Breast epithelium (tissue), 3 donors: ENCODE measurements around the gene ANKRA2.

Experiments
- CTCF ChIP-seq, 3 donors: fragments of 450-650 bp; IDR thresholded peaks; one replicate each; pipeline ENCODE4 v1.5.1; 2016 to 2017; ENCODE audit warnings: antibody characterized with exemption in 3 of 3, mild to moderate bottlenecking in 3 of 3, moderate library complexity in 3 of 3
- POLR2A ChIP-seq: fragments of 450-650 bp; IDR thresholded peaks from one replicate; pipeline ENCODE4 v1.6.1; 2016; ENCODE audit warnings: antibody characterized with exemption, mild to moderate bottlenecking, moderate library complexity
- POLR2AphosphoS5 ChIP-seq, 3 donors: sonication (generic); formaldehyde crosslinking; IDR thresholded peaks; one replicate each; pipeline ENCODE4 v1.6.1; 2017; ENCODE audit warnings: antibody characterized with exemption in 3 of 3

- TF ChIP-seq POLR2A (no peak), CTCF (IDR thresholded peaks at IDR 0.05) (no peak), POLR2AphosphoS5 (IDR thresholded peaks at IDR 0.05) (no peak)
These were observed 23.4 kb downstream of the ANKRA2 start for GRCh38 chr5:73542020-73542419.
